Amniotic stem cell (primary cell): ENCODE measurements around the gene HS6ST3.

ENCODE experiments used
- DNase-seq: peaks from one replicate; lab custom pipeline; 2025; lab: John Stamatoyannopoulos, UW

HS6ST3 gene

DNA sequence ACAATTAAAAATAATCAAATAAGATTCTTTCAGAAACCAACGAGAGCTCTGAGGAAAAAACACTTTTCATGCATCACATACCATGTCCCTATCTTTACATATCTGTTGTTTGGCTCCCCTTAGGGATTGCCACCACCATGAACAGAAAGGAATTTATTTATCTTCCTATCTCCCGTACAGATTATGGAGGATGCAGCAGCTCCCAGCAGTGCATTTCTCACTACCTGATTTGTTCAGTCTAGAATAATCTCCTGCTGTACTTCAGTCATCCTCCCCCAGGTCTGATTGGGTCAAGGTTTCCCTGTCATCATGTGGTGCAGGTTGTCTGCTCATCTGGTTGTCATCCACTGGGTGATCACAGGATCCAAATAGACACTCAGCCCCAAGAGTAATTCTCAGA lies 453.1 kb downstream of the HS6ST3 start:
- no peak for DNase-seq

DNA sequence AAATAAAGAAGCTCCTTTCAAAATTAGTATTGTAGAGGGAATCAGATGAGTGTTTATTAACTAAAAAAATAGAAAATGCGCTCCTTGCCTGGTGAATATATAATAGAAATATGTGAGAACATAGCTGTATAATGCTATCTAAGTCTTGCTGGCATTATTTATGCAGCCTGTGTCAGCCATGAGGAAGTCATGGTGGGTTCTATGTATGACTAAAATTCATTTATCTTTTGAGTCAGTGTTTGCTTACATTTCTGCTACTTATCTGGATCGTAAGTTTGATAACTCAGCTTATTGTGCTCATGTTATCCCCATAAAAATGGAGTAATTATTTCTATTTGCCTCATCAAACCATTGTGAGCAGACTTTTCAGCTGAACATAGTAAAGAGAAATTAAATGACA lies 455.1 kb downstream of the HS6ST3 start:
- DNase-seq, result no peak

DNA sequence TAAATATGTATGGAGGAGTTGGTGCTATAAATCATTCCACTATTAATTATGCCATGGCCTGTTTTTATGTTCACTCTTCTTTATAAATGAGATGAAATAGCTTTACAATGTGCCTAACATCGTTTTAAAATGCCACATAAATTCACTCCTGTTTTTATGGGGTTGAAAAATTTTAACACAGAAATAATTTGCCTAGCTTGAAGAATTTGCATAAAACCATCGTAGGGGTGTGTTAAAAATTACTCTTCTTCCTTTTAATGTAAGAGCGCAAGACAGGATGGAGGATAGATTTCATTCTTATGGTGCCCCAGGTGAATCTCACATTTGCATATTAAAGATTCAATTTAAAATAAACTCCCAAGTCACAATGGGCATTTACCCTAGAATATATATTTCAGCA lies 456.6 kb downstream of the HS6ST3 start:
- DNase-seq, result no peak

DNA sequence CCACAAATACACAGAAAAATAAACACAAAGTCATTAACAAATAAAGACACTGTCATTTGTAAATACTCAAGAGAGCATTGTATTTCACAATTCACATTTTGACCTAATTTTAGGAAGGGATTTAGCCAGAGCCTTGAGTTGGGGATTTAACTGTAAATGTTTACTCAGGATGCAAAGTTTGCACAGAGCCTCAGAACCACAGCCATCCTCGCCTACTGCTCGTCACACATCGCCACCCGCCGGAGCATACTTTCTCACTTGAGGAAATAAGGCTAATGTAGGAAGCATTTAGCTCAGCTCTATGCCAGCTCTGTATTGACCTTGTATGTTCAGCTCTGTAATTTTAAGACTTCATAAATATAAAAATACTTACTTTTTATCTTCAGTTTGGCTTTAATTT lies 461.6 kb downstream of the HS6ST3 start:
- no peak for DNase-seq

DNA sequence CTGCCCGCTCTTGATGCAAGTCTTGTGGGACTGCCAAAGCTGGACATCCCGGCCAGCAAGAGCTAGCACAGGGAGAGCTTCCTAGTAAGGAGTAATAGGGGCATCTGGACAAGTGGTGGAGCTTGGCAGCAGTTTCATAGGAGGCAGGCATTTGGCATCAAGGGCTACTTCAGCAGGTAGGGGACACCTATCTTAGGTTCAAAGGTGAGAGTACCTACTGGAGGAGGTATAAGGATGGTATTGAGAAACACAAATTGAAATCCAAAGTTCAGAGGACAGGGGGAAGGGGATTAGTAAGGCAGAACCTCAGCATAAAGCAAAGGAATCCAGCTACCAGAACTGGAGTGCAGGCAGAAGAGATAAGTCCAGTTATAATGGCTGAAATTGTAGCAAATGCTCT lies 462.7 kb downstream of the HS6ST3 start:
- DNase-seq, result no peak

DNA sequence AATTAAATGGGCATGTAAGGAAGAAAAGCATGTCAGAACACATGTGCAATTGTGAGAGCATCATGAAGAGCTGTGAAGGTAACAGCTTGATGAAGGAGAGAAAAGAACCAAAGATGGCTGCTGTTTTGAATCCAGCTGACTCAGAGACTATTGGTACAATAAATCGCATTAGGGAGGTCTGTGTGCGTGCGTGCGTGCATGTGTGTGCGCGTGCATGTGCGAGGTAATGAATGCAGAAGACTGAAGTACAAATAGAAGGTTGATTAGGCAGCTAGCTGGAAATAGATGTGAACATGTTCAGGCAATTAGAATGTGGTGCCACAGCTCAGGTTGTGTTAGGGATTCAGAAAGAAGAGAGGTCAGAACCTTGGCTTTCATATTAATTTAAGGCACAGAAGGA lies 463.9 kb downstream of the HS6ST3 start:
- no peak for DNase-seq

DNA sequence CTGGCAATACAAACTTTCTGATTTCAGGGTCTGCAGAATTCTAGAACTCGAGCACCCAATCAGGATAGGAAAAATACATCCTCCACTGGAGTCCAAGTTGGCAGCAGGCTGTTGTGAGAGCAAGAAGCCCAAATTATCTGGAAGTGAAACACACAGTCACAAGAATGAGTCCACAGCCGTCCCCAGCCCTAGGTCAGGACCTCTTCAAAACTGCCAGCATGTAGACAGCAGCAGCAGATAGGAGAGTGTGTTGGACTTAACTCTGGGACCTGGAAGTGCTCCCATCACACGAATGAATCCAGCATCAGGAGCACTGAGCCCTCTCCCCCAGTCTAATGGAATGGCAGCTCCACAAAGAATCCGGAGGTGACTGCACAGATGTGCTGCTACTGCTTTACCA lies 483.7 kb downstream of the HS6ST3 start:
- no peak for DNase-seq

DNA sequence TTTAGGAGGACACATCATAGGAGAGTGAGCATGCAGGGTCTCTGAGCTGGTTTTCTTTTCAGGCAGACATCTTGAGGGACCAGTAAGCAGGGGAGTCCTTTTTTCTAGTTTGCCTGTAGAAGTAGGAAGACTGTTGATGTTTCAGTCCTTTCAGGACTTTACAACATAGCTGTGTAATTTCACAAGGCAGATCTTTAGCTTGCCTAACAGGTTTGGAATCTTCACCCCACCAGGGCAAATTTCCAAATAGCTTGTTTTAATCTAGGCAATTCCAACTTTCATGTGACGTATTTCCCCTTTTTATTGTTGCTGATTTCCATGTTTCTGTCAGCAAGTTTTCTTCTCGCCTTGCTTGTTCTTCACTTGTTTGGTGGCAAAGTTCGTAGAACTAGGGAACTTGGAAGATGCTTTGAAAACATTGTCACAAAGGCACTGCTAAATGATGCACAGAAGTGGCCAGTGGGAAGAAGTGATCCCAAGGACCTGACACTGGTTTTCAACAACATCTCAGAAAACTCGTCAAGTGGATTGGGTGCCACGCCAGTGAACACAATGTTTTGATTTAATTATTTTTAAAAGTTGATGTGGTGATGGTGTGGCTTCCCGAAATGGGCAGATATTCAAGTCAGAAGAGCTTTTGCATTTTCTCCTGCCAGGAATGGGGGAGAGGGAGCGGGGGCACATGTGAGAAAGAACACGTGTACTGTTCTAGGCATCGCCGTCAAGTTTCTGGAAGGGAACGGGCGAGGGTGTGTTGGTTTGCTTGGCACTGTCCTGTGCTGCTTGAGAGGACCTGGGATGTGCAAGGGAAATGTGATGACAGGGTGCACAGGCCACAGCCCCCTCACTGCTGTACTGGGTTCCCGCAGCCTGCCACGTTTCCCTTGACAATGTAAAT lies 485.8 kb downstream of the HS6ST3 start:
- DNase-seq, result no peak

DNA sequence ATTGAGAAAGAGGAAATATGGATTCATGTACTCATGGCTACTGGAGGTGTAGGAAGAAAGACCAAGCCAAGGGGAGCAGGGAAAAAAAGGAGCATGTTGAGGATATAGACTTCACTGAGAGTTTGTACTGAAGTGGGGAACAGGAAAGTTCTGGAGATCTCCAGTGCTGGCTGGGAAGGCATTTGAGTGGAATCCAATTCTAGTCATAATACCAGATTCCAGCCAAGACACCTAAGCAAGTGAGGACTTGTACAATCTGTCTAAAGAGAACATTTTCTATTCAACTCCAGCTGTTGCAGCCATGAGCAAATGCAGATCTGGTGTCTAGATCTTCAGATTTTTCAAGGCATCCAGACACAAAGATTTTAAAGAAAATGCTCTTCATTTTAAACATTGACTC lies 491.8 kb downstream of the HS6ST3 start:
- no peak for DNase-seq

DNA sequence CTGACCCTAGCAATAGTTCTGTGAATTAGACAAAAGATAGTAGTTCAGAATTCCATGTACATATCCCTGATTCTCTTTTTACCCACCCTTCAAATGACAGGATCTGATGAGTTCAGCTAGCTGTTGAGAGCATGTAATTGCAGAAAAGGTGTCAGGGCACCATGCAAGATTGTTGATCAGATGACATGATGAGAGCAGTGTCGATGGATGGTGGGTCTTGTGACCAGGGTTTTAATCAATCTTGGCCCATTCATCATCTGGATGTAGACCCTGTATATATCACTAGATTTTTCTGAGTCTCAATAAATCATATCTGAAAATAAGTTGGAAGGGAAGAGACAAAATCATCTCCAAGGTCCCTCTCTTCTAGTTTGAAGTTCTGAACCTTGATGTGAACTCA lies 525.3 kb downstream of the HS6ST3 start:
- DNase-seq, result no peak

DNA sequence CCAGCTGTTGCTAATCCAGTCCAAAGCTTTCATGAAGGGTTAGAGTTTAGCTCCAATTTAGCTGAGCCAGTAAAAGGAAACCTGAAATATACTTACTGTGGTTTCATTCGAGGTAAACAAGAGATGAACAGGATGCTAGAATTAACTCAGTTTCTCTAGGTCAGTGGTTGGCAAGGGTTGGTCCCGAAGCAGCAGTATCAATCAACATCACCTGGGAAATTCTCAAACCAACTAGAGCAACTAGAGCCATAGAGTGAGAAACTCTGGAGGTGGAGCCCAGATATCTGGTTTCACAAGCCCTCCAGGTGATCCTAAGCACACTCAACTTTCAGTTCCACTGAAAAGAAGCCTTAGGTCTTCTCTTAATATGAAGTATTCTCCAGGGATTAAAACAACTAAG lies 527.6 kb downstream of the HS6ST3 start:
- no peak for DNase-seq

DNA sequence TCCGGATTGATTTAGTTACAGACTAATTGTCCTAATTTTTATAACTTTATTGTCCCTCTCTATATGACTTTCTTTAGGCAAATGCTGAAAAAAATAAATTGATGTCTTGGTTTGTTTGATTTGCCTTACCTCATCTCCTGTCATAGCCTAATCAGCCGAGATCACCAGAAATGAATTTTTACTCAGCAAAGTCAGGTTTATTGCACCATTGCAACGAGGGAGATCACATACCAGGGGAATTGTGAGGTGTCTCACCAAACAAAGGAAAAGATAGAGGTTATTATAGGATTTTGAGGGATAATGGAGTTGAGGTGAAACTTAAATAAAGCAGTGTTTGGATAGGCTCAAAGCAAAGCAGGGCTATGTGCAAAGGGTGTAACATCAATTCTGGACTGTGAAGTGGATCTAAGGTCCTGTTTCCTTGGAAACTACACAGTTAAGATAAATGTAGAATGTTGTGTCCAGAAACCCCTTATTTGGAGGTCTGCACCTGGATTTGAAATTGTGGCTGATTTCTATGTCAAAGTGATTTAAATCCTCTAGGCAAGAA lies 531.8 kb downstream of the HS6ST3 start:
- no peak for DNase-seq

DNA sequence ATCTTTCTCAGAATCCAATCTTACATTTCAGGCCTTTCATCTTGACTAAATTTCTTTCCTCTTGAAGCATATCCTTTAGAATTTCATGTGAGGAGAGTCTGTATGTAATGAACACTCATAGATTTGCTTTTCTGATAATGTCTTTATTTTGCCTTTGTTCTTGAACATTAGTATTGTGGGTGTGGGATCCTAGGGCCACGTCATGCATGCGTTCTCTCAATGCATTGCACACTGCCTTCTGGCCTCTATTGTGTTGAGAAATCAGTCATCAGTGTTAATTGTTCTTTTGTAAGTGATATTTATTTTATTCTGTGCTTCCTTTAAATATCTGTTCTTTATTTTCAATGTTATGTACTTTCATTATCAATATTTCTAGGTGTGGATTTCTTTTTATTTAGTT lies 539.4 kb downstream of the HS6ST3 start:
- no peak for DNase-seq

DNA sequence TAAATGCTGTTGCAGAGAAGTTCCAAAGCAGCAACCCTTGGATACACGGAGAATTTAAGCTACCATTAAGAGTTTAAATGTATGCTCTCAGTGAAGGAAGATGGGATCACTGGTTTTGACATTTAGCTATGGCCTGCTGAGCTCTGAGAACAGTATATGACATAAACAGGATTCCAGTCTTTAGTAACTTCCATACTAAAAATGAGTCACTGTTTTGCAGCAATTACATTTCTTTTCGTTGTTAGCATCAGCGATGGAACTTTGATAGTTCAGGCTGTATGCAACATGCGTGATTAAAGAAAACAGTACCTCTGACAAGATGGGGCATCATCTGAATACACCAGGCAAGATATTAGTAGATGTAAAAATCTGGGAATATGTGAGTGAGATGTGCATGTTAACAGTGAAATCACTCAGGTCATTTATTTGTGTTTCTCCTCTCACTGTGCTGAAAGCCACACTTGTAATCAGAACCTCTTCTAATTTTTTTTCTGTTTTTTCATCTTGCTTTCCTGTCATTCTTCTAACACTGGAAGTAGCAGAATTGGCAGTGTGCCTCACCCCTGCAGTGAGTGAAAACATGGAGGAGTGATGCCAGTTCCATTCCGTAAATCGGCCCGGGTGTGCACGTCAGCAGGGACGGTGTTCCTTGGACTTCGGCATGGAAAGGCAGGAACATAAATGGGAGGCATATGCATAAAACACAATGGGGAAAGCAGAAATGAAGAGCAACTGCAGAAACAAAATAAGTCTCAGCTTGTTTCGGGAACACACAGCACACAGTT lies 542.8 kb downstream of the HS6ST3 start:
- no peak for DNase-seq

DNA sequence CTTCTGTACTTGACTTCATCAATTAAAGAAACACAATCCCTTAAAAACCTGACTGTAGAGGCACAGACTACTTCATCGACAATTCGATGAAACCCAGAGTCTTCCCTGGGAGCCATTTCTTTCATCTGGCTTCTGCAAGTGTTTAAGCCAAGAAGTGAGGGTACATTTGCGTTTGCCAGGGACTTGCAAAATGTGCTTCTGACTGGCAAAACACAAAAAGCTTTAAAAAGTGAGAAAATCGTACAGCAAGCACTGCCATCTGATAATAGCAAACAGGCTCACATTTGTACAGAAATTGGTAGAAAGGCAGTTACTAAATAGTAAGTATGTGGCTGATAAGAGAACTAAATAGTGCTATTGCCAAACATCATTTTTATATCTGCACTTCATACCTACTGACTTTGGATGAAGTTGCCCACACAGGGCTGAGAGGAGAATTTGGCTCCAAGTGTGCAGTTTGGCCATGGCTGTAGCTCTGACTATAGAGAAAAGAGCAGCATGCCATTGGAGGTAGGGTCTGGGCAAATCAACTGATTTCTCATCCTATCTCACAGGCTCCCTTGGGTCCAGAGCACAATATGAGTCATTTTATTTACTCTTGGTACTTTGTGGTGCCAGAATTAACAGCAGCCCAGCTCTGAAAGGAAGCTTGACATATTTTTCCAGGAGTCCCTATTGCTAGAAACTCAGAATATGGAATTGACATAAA lies 546.2 kb downstream of the HS6ST3 start:
- DNase-seq, result no peak

DNA sequence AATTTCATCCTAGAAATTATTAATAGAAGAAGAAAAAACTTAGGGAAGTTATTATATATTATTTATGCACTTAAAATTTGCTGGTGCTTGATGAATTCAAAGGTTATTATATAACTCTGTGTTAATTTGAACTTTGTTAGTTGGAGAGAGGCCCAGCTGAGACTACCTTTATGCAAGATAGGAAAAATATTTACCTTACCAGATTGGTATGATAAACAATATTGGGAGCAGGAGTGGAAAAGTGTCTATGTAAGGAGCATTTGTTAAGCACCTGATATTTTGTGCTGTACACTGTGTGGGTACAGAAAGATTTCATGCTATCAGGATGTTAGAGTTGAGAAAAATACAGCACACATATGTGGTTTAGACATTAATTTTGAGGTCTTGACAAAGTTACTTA lies 547.1 kb downstream of the HS6ST3 start:
- DNase-seq, result no peak

DNA sequence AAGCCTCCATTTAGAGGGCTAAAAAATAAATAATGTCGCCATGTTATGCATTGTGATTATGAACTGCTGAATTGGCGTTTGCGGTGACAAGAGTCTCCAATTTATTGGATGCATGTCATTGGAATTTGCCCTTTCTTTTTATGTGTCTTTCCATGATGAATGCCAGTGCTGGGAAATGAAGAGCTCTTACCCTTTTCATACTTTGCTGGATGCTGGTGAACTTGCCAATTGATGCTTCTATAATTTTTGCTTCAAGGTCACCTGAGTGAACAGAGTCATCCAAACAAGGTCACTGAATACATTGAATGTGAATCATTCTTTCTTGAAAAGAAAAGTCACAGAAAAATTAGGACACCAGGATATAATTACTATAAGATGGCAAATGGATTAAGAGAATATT lies 556.2 kb downstream of the HS6ST3 start:
- no peak for DNase-seq

DNA sequence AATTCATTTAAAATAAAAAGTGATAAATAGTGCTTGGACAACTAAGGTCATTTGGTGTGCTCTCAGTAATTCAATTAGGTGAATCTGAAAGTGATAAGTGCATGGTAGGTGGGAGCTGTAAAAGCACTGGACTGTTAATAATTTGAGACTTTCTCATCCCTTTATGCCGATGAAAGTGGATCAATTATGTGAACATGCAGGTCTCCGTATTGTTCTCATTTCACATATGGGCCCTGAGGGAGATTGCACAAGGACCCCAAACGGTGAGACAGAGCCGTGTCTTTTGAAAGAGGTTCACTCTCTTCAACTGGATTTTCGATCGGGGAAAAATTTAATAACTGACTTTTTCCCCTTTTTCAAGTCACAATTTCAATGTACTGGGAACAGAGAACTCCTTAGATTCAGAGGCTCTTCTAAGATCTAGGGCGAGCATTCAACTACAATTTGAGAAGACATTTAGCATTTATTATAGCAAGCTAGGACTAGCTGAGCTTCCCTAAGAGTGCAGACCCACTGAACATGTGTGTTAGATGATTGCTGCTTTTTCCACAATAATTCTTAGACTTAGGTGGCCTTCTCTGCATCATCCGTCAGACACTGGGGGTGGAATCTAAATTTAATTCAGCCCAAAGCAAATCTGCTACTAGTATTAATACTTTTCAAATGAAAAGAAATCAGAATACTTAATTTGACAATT lies 556.8 kb downstream of the HS6ST3 start:
- no peak for DNase-seq

DNA sequence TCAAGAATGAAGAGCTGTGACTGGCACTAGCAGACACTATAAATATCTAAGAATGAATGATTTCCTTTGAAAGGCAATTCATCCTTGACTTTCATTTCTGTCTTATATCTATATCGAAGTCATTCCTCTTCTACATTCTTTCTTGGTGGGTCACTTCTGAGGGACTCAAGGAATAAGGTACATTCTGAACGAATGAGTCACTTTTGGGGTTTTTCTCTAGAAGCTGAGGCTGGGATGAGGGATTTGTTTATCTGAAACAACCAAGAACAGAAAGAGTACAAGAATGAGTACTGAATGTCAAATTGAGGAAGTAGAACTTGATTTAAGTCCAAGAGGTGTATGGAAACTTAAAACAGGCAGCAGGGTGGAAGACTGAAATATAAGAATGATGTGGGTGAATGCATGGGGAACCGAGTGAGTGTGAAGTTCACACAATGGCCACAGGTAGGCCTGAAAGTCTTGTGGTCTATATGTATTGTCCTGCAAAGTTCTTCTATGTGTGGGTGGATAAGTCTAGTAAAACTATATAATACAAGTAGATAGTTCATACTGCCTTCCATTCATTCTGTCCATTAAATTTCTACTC lies 560.5 kb downstream of the HS6ST3 start:
- peak; percentile 65 for DNase-seq

DNA sequence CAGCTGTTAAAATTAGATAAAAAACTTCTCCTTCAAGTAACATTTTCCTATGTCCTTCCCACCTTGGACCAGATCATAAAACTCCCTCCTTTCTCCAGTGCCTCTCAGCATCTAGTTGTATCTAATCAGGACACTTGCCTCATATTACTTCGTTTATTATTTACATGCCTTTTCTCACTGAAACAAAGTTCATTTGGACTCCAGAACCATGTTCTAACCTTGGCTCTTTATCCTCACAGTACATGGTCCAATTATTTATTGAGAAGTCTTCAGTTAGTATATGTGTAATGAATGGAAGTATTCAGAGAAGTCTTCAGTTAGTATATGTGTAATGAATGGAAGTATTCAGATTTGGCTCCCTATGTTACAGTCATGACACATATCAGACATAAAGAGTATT lies 561.7 kb downstream of the HS6ST3 start:
- no peak for DNase-seq

DNA sequence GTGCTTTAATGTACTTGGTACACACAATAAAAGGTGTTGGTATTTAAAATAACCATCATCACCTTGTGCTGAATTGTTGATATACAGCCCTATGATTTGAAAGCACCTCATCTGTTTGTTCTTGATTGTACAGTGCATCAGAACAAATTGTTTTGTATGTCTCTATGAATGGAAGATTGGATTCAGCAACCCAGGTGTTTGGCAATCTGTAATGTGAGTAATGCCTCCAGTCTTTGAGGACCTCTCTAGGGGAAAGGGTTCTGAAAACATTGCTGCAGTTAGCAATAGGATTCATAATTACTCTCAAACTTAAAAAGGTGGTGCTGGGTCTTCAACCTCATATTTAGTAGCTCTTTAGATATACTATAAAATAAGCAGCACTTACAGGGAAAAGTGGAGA lies 562.6 kb downstream of the HS6ST3 start:
- DNase-seq, result no peak

DNA sequence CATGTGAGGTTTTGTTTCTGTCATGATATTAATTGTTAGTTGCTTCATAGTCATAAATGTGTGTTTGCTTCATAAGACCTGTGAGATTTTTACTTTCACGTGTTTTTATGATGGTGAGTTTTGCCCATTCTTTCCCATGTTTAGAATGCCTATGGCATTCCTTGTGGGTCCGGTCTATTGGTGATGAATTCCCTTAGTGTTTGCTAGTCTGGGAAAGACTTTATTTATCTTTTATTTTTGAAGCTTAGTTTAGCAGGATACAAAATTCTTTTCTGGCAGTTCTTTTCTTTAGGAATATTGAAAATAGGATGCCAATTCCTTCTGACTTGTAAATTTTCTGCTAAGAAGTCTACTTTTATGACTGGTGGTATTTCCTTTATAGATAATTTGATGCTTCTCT lies 571.7 kb downstream of the HS6ST3 start:
- DNase-seq, result no peak
